TTC549 (cell line): ENCODE results near the gene BOD1L1.

Experiments
- FAIRE-seq: peaks from 2 replicates; lab custom pipeline; 2012; peaks lifted over from hg19 to GRCh38; lab: Jason Lieb, UNC

BOD1L1 gene

DNA sequence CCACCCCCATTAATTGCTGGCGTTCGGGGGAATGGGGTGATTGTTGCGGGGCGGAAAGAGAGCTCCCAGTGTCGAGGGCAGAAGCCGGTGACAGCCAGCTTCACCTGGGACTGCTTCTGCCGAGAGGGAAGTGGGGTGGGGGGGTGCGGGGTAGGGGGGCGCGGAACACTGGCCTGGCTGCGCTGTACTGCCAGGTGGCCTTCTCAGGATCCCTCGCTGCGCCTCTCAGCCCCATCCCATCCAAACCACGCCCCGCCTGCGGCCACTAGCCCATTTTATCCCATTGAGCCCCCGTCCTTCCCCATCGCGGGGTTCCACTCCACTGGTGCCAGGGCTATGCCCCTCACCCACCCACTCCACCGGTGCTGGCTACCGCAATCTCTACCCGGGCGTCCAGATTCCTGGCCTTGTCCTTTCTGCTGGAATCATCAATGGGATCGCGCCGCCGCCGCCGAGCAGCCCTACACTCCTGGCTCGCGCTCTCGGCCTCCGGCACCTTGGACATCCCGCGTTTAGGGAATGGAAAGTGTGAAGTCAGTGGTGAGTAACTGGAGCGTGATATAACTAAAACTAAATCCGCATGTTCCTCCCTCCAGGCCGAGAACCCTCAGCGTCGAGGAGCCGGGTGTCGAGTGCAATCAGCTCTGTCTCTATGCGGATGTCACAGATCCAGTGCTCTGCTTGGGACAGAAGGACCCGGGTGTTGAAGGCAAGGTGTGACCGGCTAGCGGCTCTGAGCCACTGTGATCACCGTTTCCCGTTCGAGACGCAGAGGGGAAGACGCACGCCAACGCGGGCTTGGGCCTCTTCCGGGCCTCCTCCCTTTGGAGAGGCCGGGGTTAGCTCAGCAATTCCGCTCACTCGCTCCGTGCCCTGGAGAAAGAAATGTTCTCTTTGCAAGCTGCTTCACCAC is 103.7 kb downstream of the BOD1L1 start:
- FAIRE-seq, result no peak

- no peak for FAIRE-seq
Observed at GRCh38 chr4:13523105-13523477, 104.4 kb downstream of the BOD1L1 start.

GRCh38 chr4:13522282-13523104 is 105.0 kb downstream of the BOD1L1 start:
- FAIRE-seq, result no peak

GRCh38 chr4:13521047-13521446 is 106.5 kb downstream of the BOD1L1 start:
- FAIRE-seq, result no peak
